ENCODE measurements around the gene RNASE11. TPM values are rescaled to one million over a fixed set of nuclear protein-coding genes. Genes with fewer than 3 reads are reported as not detected.

Gene RNASE11
- total RNA-seq, 1 donor from 2014 or later = not detected

DNA sequence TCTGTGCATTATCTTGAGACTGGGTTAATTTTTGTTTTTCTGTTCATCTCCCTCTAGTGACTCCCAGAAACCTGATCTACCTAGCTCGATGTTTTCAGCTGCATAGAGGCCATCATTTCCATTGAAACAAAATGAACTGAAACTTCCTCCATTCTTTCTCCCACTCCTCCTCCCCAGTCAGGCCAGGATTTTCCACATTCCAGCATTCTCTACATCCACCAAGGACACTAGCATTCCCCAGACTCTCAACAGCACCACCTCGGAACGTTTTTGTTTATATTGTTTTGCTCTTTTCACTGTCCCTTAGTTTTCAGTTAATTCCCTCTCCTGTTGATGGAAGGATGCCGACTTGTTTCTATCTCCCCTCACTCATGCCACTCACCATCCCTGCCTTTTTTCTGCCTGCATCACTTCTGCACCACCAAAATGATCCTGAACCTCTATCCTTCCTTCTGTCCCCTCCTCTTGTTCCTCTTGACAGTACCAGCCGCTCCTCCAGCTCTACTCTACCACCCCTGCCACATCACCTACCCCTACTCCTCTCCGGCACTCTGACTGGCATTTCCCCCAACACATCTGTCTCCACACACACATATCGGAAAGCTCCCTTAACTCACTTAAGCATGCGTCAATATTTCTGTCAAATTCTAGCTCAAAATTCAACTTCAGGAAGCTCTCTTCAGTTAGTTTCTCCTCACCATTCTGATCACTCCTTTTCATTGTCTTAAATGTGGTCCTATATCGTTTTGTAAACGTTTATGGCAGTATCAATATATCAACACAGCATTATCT is 40.5 kb upstream of the RNASE11 start:
- no peak overlapping the region for H3K4me3 ChIP-seq (ENCODE audit: low read depth, low read length)
- no peak for DNase-seq (ENCODE audit: low read depth)
- TF ChIP-seq, protein P1, sequence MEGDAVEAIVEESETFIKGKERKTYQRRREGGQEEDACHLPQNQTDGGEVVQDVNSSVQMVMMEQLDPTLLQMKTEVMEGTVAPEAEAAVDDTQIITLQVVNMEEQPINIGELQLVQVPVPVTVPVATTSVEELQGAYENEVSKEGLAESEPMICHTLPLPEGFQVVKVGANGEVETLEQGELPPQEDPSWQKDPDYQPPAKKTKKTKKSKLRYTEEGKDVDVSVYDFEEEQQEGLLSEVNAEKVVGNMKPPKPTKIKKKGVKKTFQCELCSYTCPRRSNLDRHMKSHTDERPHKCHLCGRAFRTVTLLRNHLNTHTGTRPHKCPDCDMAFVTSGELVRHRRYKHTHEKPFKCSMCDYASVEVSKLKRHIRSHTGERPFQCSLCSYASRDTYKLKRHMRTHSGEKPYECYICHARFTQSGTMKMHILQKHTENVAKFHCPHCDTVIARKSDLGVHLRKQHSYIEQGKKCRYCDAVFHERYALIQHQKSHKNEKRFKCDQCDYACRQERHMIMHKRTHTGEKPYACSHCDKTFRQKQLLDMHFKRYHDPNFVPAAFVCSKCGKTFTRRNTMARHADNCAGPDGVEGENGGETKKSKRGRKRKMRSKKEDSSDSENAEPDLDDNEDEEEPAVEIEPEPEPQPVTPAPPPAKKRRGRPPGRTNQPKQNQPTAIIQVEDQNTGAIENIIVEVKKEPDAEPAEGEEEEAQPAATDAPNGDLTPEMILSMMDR (conservative IDR thresholded peaks at IDR 0.05; ENCODE audit: low read depth, low read length) = no peak

DNA sequence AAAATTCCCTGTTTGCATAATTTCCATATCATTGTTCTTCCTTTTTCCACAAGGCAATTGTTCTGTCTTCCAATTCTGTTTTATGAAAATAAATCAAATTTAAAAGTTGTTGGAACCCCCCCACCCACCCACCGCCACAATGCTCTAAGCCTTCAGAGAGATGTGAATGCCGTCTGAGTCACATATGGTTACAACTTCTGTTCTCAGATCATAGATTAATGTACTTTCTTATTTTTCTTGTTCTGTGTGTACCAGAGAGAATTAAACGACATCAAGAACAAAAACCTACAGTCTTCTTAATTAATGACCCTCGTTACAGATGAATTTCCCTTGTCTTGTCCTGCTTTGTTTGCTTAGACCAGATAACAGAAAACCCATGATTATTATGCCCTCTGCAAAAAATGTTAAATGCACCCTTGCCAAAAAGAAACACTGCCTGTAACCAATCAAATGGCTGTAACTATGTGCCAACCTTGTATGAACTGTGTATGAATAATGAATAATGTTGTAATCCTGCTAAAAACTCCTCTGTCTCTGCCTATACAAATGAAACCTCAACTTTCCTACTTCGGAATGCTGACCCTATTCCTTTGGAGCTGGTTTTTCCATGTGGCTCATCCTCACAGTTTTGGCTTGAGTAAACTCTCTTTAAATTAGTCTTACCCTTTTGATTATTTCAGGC is 39.7 kb upstream of the RNASE11 start:
- TF ChIP-seq, protein P1 (conservative IDR thresholded peaks at IDR 0.05; ENCODE audit: low read depth, low read length) = no peak
- no peak for DNase-seq (ENCODE audit: low read depth)
- H3K4me3 ChIP-seq (ENCODE audit: low read depth, low read length) = no peak overlapping the region

GRCh38 chr14:20626274-20626673 is 38.5 kb upstream of the RNASE11 start:
- H3K4me3 ChIP-seq (ENCODE audit: low read depth, low read length) = no peak overlapping the region
- TF ChIP-seq, protein P1 (conservative IDR thresholded peaks at IDR 0.05; ENCODE audit: low read depth, low read length) = no peak
- DNase-seq (ENCODE audit: low read depth) = no peak

- DNase-seq (ENCODE audit: low read depth) = peak; percentile 51
- peak overlapping the region; percentile 53 for H3K4me3 ChIP-seq (ENCODE audit: low read depth, low read length)
- TF ChIP-seq, protein P1 (conservative IDR thresholded peaks at IDR 0.05; ENCODE audit: low read depth, low read length) = no peak
Observed at GRCh38 chr14:20624495-20625070, 36.8 kb upstream of the RNASE11 start.

DNA sequence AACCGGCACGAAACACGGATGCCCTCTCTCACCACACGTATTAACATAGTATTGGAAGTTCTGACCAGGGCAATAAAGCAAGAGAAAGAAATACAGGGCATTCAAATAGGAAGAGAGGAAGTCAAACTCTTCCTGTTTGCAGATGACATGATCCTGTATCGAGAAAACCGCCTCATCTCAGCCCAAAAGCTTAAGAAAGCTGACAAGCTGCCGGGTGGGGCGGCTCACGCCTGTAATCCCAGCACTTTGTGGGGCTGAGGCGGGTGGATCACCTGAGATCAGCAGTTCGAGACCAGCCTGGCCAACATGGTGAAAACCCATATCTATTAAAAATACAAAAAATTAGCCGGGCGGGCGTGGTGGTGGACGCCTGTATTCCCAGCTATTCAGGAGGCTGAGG is 36.0 kb upstream of the RNASE11 start:
- DNase-seq (ENCODE audit: low read depth) = no peak
- no peak overlapping the region for H3K4me3 ChIP-seq (ENCODE audit: low read depth, low read length)
- TF ChIP-seq, protein P1 (conservative IDR thresholded peaks at IDR 0.05; ENCODE audit: low read depth, low read length) = no peak

- TF ChIP-seq, protein P1 (conservative IDR thresholded peaks at IDR 0.05; ENCODE audit: low read depth, low read length) = no peak
- DNase-seq (ENCODE audit: low read depth) = no peak
- no peak overlapping the region for H3K4me3 ChIP-seq (ENCODE audit: low read depth, low read length)
Observed at GRCh38 chr14:20622816-20623291, 35.1 kb upstream of the RNASE11 start.

Data from epithelial cell of proximal tubule (primary cell).